WTC11 (cell line): ENCODE results near the gene MAN2B1. TPM values are rescaled to one million over a fixed set of nuclear protein-coding genes. Genes with fewer than 3 reads are reported as not detected.
"Not testable (repeated sequence)": the region's sequence is repeated elsewhere in the genome, so short reads cannot be mapped to it uniquely, and the experiment has no call there.

ENCODE experiments used
- ATAC-seq: fragments of 200-7000 bp; cut with Tn5 transposase; 2 replicates; pipeline ENCODE4 v1.10.0; 2021; ENCODE audit warnings: mild to moderate bottlenecking, moderate library complexity
- CTCF ChIA-PET: fragments of 300-600 bp; sonication (Branson Sonifier 250); formaldehyde crosslinking; loops from one replicate; lab custom pipeline; 2021; ENCODE audit warnings: antibody characterized with exemption; lab: Charles Lee
- POLR2A ChIA-PET: fragments of 350-600 bp; sonication (Branson Sonifier 250); formaldehyde crosslinking; loops from one replicate; lab custom pipeline; 2021; ENCODE audit warnings: antibody characterized with exemption; lab: Charles Lee
- DNase-seq: peaks from one replicate; pipeline ENCODE4 v3.0.0; 2021; ENCODE audit warnings: low spot score
- H3K27ac Mint-ChIP-seq: 2 replicates; pipeline ENCODE4 v1.8.0; 2021; ENCODE audit warnings: mixed read lengths
- H3K27me3 Mint-ChIP-seq: 2 replicates; pipeline ENCODE4 v1.8.0; 2021; ENCODE audit warnings: low read depth, mild to moderate bottlenecking, moderate library complexity, mixed read lengths
- H3K36me3 Mint-ChIP-seq: 2 replicates; pipeline ENCODE4 v1.8.0; 2021; ENCODE audit warnings: mixed read lengths
- H3K4me1 Mint-ChIP-seq: 2 replicates; pipeline ENCODE4 v1.8.0; 2022; ENCODE audit warnings: mixed read lengths
- H3K4me3 Mint-ChIP-seq: 2 replicates; pipeline ENCODE4 v1.8.0; 2021; ENCODE audit warnings: mild to moderate bottlenecking, moderate library complexity, mixed read lengths
- H3K9me3 Mint-ChIP-seq: 2 replicates; pipeline ENCODE4 v1.8.0; 2021; ENCODE audit warnings: mixed read lengths
- CREM ChIP-seq: sonication (generic); formaldehyde crosslinking; IDR thresholded peaks from 2 replicates; pipeline ENCODE4 v1.8.1; 2022; ENCODE audit warnings: mild to moderate bottlenecking, missing genetic modification reagents, moderate library complexity
- ELF4 ChIP-seq: sonication (generic); formaldehyde crosslinking; IDR thresholded peaks from 2 replicates; pipeline ENCODE4 v1.8.1; 2022; ENCODE audit warnings: low read depth, mild to moderate bottlenecking, moderate library complexity, missing genetic modification reagents
- ETV6 ChIP-seq: sonication (generic); formaldehyde crosslinking; IDR thresholded peaks from 2 replicates; pipeline ENCODE4 v1.8.1; 2022; ENCODE audit warnings: mild to moderate bottlenecking, missing genetic modification reagents
- FOXK1 ChIP-seq: sonication (generic); formaldehyde crosslinking; IDR thresholded peaks from 2 replicates; pipeline ENCODE4 v1.8.0; 2022; ENCODE audit warnings: mild to moderate bottlenecking, moderate library complexity, missing genetic modification reagents
- HMGA2 ChIP-seq: fragments of 250-450 bp; sonication (Bioruptor Pico); IDR thresholded peaks from 2 replicates; pipeline ENCODE4 v1.4.0; 2021; ENCODE audit warnings: mild to moderate bottlenecking, moderate library complexity
- MYBL2 ChIP-seq: sonication (generic); formaldehyde crosslinking; IDR thresholded peaks from 2 replicates; pipeline ENCODE4 v1.8.1; 2023; ENCODE audit warnings: mild to moderate bottlenecking, moderate library complexity, missing genetic modification reagents
- NFE2L1 ChIP-seq: sonication (generic); formaldehyde crosslinking; IDR thresholded peaks from 2 replicates; pipeline ENCODE4 v1.8.1; 2023; ENCODE audit warnings: missing genetic modification reagents
- NR1H2 ChIP-seq: sonication (generic); formaldehyde crosslinking; IDR thresholded peaks from 2 replicates; pipeline ENCODE4 v1.9.0; 2021; ENCODE audit warnings: mild to moderate bottlenecking, moderate library complexity, missing genetic modification reagents
- NR2C2 ChIP-seq: sonication (generic); formaldehyde crosslinking; IDR thresholded peaks from 2 replicates; pipeline ENCODE4 v1.8.0; 2022; ENCODE audit warnings: mild to moderate bottlenecking, missing genetic modification reagents
- NR3C1 ChIP-seq: sonication (generic); formaldehyde crosslinking; conservative IDR thresholded peaks from 2 replicates; pipeline ENCODE4 v1.8.1; 2023; ENCODE audit warnings: low read depth, mild to moderate bottlenecking, missing genetic modification reagents
- OVOL2 ChIP-seq: fragments of 250-450 bp; sonication (Bioruptor Pico); IDR thresholded peaks from 2 replicates; pipeline ENCODE4 v1.9.0; 2021; ENCODE audit warnings: mild to moderate bottlenecking, borderline replicate concordance
- RORB ChIP-seq: fragments of 250-450 bp; sonication (Bioruptor Pico); IDR thresholded peaks from 2 replicates; pipeline ENCODE4 v1.9.0; 2021; ENCODE audit warnings: mild to moderate bottlenecking
- SMAD3 ChIP-seq: sonication (generic); formaldehyde crosslinking; IDR thresholded peaks from 2 replicates; pipeline ENCODE4 v1.8.0; 2022; ENCODE audit warnings: missing genetic modification reagents, mild to moderate bottlenecking, borderline replicate concordance
- TEAD1 ChIP-seq: sonication (generic); formaldehyde crosslinking; IDR thresholded peaks from 2 replicates; pipeline ENCODE4 v1.8.0; 2022; ENCODE audit warnings: mild to moderate bottlenecking, missing genetic modification reagents
- TP53 ChIP-seq: sonication (generic); formaldehyde crosslinking; IDR thresholded peaks from 2 replicates; pipeline ENCODE4 v1.8.1; 2023; ENCODE audit warnings: mild to moderate bottlenecking, missing genetic modification reagents
- ZBTB21 ChIP-seq: sonication (generic); formaldehyde crosslinking; IDR thresholded peaks from 2 replicates; pipeline ENCODE4 v1.8.1; 2023; ENCODE audit warnings: mild to moderate bottlenecking, missing genetic modification reagents, borderline replicate concordance
- ZNF121 ChIP-seq: sonication (generic); formaldehyde crosslinking; IDR thresholded peaks from 2 replicates; pipeline ENCODE4 v1.8.0; 2023; ENCODE audit warnings: missing genetic modification reagents
- ZNF263 ChIP-seq: sonication (generic); formaldehyde crosslinking; IDR thresholded peaks from 2 replicates; pipeline ENCODE4 v1.8.1; 2022; ENCODE audit warnings: low read depth, mild to moderate bottlenecking, moderate library complexity, missing genetic modification reagents
- ZNF396 ChIP-seq: fragments of 250-450 bp; sonication (Bioruptor Pico); IDR thresholded peaks from 2 replicates; pipeline ENCODE4 v1.8.0; 2021; ENCODE audit warnings: mild to moderate bottlenecking, moderate library complexity, borderline replicate concordance
- ZNF423 ChIP-seq: fragments of 250-450 bp; sonication (Bioruptor Pico); IDR thresholded peaks from 2 replicates; pipeline ENCODE4 v2.1.2; 2022; ENCODE audit warnings: mild to moderate bottlenecking, moderate library complexity
- ZNF671 ChIP-seq: fragments of 250-450 bp; sonication (Bioruptor Pico); IDR thresholded peaks from 2 replicates; pipeline ENCODE4 v1.8.0; 2021; ENCODE audit warnings: mild to moderate bottlenecking
- total RNA-seq: library from RNA; stranded (reverse); gene quantifications from 3 replicates; pipeline ENCODE4 v1.2.3, GENCODE V29; 2021
- TF ChIP-seq, protein P1 (sequence below): sonication (generic); formaldehyde crosslinking; IDR thresholded peaks from 2 replicates; pipeline ENCODE4 v1.8.1; 2023; ENCODE audit warnings: mild to moderate bottlenecking, missing genetic modification reagents
- TF ChIP-seq, protein P2 (sequence below): fragments of 250-450 bp; sonication (Bioruptor Pico); IDR thresholded peaks from 2 replicates; pipeline ENCODE4 v1.9.0; 2021; ENCODE audit warnings: mild to moderate bottlenecking
- TF ChIP-seq, protein P3 (sequence below): sonication (generic); formaldehyde crosslinking; IDR thresholded peaks from 2 replicates; pipeline ENCODE4 v1.8.0; 2023; ENCODE audit warnings: mild to moderate bottlenecking, missing genetic modification reagents
- TF ChIP-seq, protein P4 (sequence below): sonication (generic); formaldehyde crosslinking; IDR thresholded peaks from 2 replicates; pipeline ENCODE4 v1.8.1; 2023; ENCODE audit warnings: mild to moderate bottlenecking, moderate library complexity, missing genetic modification reagents

The MAN2B1 gene
- total RNA-seq, 1 experiment from 2014 or later = 73.4 TPM

DNA sequence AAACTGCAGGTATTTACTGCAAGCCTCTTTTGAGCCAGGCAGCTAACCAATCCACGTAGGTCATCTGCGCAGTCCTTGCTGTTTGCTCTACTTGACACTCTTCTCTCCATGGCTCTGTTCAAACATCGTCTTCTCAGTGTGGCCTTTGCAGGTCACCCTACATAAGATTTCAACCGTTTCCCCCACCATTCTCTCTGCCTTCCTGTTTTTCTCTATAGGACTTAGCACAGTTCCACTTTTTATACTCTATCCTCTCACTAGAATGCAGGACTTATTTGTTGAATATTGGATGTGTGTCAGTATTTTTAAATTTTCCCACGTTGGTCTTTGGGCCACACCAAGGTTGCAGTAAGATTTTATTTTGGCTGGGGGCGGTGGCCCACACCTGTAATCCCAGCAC lies 31.6 kb upstream of the MAN2B1 start (continued):
- TF ChIP-seq OVOL2 (CRISPR knock-in tag) (no peak), ZNF423 (CRISPR knock-in tag) (no peak), TEAD1 (CRISPR knock-in tag) (no peak)
- TF ChIP-seq, protein P1, sequence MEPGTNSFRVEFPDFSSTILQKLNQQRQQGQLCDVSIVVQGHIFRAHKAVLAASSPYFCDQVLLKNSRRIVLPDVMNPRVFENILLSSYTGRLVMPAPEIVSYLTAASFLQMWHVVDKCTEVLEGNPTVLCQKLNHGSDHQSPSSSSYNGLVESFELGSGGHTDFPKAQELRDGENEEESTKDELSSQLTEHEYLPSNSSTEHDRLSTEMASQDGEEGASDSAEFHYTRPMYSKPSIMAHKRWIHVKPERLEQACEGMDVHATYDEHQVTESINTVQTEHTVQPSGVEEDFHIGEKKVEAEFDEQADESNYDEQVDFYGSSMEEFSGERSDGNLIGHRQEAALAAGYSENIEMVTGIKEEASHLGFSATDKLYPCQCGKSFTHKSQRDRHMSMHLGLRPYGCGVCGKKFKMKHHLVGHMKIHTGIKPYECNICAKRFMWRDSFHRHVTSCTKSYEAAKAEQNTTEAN (CRISPR knock-in tag) = no peak

DNA sequence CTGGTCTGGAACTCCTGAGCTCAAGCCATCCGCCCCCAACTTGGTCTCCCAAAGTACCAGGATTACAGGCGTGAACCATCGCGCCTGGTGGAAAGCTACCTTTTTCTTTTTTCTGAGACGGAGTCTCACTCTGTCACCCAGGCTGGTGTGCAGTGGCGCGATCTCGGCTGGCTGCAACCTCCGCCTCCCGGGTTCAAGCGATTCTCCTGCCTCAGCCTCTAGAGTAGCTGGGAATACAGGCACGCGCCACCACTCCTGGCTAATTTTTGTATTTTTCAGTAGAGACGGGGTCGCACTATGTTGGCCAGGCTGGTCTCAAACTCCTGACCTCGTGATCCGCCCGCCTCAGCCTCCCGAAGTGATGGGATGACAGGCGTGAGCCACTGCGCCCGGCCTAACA lies 30.9 kb upstream of the MAN2B1 start:
- not testable (repeated sequence) for H3K4me1 Mint-ChIP-seq, ATAC-seq, H3K27ac Mint-ChIP-seq, H3K9me3 Mint-ChIP-seq, H3K27me3 Mint-ChIP-seq, DNase-seq
- Mint-ChIP-seq H3K36me3 (peaks cover 23% of the 10 kb centered on the region), H3K4me3 (peak overlapping the region; percentile 90)
- ChIA-PET POLR2A (interaction anchor here (0.7 to 2.1 kb wide), 2 partner anchors 16 to 55 kb away, joined by 9 to 13 read pairs; partner anchors contain the start of gene DHPS), CTCF (interaction anchor here (0.7 to 1.9 kb wide), 3 partner anchors 17 to 150 kb away, joined by 3 to 10 read pairs (median 4); no protein-coding TSS in a partner anchor)

DNA sequence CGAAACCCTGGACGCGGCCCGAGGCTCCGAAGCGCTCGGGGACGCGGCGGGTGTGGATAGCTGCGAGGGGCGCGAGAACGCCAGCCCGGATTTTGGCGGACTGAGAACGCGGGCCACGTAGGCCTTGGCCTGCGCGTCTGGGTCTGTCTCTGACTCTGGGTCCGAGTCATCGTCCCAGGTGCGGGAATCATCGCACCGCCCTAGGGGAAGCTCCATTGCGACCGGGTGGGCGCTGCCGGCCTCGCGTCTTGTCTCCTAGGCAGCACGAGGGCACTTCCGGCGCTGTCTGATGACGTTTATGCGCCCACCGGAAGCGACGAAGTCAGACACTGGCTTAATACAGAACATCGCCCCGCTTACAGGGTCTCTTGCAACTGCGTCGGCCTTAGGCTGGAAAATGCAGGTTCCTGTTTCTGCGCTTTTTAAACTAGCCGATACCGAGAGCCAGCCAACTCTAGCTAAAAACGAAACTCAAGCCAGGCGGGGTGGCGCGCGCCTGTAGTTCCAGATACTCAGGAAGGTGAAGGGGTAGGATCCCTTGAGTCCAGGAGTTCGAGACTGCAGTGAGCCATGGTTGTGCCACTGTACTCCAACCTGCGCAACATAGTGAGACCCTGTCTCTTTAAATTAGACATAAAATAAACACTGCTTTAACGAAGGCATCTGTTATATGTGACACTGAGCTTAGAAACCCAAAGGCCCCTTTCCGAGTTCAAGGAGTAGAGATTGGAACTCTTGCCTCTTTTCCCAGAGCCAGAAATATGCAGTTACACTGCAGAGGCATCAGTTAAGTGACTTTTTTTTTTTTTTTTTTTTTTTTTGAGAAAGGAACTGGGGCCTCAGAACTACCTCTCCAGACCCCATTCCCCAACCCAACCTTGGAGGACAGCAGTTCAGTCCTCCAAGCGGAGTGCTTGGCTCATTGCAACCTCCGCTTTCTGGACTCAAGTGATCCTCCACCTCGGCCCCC lies 30.1 kb upstream of the MAN2B1 start, which contains the start of gene FBXW9:
TSS of gene FBXW9 (minus strand) at position 266 of the 970 bp plus-strand sequence. CDS start at position 216, 50 bp downstream.
- H3K9me3 Mint-ChIP-seq = no peaks in the 10 kb centered on the region
- peak; percentile 83 for ATAC-seq
- POLR2A ChIA-PET = interaction anchor here (0.7 to 2.1 kb wide), 5 partner anchors 15 to 61 kb away, joined by 3 to 13 read pairs (median 4); partner anchors contain the start of gene DHPS
- CTCF ChIA-PET = interaction anchor here (0.6 to 1.9 kb wide), 9 partner anchors 12 to 281 kb away, joined by 3 to 10 read pairs (median 4); no protein-coding TSS in a partner anchor
- H3K36me3 Mint-ChIP-seq = peaks cover 19% of the 10 kb centered on the region
- peak within 1 kb of the TSS; percentile 90 for H3K4me3 Mint-ChIP-seq
- H3K4me1 Mint-ChIP-seq = peaks cover 3% of the 10 kb centered on the region
- no peaks in the 10 kb centered on the region for H3K27me3 Mint-ChIP-seq
- peak within 1 kb of the TSS; percentile 99 for H3K27ac Mint-ChIP-seq
- peak; percentile 98 for DNase-seq
- TF ChIP-seq, protein P2, sequence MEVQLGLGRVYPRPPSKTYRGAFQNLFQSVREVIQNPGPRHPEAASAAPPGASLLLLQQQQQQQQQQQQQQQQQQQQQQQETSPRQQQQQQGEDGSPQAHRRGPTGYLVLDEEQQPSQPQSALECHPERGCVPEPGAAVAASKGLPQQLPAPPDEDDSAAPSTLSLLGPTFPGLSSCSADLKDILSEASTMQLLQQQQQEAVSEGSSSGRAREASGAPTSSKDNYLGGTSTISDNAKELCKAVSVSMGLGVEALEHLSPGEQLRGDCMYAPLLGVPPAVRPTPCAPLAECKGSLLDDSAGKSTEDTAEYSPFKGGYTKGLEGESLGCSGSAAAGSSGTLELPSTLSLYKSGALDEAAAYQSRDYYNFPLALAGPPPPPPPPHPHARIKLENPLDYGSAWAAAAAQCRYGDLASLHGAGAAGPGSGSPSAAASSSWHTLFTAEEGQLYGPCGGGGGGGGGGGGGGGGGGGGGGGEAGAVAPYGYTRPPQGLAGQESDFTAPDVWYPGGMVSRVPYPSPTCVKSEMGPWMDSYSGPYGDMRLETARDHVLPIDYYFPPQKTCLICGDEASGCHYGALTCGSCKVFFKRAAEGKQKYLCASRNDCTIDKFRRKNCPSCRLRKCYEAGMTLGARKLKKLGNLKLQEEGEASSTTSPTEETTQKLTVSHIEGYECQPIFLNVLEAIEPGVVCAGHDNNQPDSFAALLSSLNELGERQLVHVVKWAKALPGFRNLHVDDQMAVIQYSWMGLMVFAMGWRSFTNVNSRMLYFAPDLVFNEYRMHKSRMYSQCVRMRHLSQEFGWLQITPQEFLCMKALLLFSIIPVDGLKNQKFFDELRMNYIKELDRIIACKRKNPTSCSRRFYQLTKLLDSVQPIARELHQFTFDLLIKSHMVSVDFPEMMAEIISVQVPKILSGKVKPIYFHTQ = 0 out of 2 replicates have a peak, but pooled peaks have one; percentile 36
- no peak for TF ChIP-seq NFE2L1
- peak; percentile 99 for TF ChIP-seq CREM
- TF ChIP-seq ZBTB21 (CRISPR knock-in tag) = no peak
- TF ChIP-seq ZNF671 = peak; percentile 60; the same call in 1 of the 2 replicates
- no peak for TF ChIP-seq ZNF396 (CRISPR knock-in tag)
- TF ChIP-seq HMGA2 (CRISPR knock-in tag) = 0 out of 2 replicates have a peak, but pooled peaks have one; percentile 6
- peak; percentile 91 for TF ChIP-seq FOXK1 (CRISPR knock-in tag)
- TF ChIP-seq TP53 = peak; percentile 50; the same call in 1 of the 2 replicates
- no peak for TF ChIP-seq NR3C1
- TF ChIP-seq, protein P3, sequence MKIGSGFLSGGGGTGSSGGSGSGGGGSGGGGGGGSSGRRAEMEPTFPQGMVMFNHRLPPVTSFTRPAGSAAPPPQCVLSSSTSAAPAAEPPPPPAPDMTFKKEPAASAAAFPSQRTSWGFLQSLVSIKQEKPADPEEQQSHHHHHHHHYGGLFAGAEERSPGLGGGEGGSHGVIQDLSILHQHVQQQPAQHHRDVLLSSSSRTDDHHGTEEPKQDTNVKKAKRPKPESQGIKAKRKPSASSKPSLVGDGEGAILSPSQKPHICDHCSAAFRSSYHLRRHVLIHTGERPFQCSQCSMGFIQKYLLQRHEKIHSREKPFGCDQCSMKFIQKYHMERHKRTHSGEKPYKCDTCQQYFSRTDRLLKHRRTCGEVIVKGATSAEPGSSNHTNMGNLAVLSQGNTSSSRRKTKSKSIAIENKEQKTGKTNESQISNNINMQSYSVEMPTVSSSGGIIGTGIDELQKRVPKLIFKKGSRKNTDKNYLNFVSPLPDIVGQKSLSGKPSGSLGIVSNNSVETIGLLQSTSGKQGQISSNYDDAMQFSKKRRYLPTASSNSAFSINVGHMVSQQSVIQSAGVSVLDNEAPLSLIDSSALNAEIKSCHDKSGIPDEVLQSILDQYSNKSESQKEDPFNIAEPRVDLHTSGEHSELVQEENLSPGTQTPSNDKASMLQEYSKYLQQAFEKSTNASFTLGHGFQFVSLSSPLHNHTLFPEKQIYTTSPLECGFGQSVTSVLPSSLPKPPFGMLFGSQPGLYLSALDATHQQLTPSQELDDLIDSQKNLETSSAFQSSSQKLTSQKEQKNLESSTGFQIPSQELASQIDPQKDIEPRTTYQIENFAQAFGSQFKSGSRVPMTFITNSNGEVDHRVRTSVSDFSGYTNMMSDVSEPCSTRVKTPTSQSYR (CRISPR knock-in tag) = no peak
- no peak for TF ChIP-seq ZNF121
- TF ChIP-seq MYBL2 = no peak
- no peak for TF ChIP-seq ZNF263
- TF ChIP-seq SMAD3 = no peak
- TF ChIP-seq ETV6 = no peak
- no peak for TF ChIP-seq NR2C2 (CRISPR knock-in tag)
- TF ChIP-seq, protein P4, sequence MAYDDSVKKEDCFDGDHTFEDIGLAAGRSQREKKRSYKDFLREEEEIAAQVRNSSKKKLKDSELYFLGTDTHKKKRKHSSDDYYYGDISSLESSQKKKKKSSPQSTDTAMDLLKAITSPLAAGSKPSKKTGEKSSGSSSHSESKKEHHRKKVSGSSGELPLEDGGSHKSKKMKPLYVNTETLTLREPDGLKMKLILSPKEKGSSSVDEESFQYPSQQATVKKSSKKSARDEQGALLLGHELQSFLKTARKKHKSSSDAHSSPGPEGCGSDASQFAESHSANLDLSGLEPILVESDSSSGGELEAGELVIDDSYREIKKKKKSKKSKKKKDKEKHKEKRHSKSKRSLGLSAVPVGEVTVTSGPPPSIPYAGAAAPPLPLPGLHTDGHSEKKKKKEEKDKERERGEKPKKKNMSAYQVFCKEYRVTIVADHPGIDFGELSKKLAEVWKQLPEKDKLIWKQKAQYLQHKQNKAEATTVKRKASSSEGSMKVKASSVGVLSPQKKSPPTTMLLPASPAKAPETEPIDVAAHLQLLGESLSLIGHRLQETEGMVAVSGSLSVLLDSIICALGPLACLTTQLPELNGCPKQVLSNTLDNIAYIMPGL (CRISPR knock-in tag) = no peak
- TF ChIP-seq NR1H2 = no peak
- TF ChIP-seq ELF4 = no peak
- TF ChIP-seq RORB = no peak
